Measurements from ENCODE around the gene PFN3.

Gene PFN3

GRCh38 chr5:177351392-177352329 is 48.8 kb downstream of the PFN3 start, which contains the start of gene LMAN2:
TSS of gene LMAN2 (minus strand) at chr5:177351668. CDS start at chr5:177351647, 21 bp downstream.
- Histone ChIP-seq H3K36me3 (ENCODE audit: control insufficient read depth, insufficient read depth, low read length) (peaks cover 18% of the 10 kb centered on the region), H3K27me3 (replicated peaks; ENCODE audit: control insufficient read depth, insufficient read depth, low read length, poor library complexity, severe bottlenecking) (no peaks in the 10 kb centered on the region), H3K4me3 (ENCODE audit: insufficient read depth, low read depth, low read length, poor library complexity, severe bottlenecking) (peak within 1 kb of the TSS; percentile 79), H3K4me1 (ENCODE audit: control insufficient read depth, insufficient read depth, low read length, poor library complexity, severe bottlenecking) (peaks cover 26% of the 10 kb centered on the region), H3K27ac (ENCODE audit: insufficient read depth, low read length, poor library complexity, severe bottlenecking) (peak within 1 kb of the TSS; percentile 94), H3K9me3 (ENCODE audit: control insufficient read depth, low read length) (no peaks in the 10 kb centered on the region)
- DNase-seq = peak; percentile 77 to 89 (median 87)

GRCh38 chr5:177350776-177351391 is 49.6 kb downstream of the PFN3 start:
- Histone ChIP-seq H3K36me3 (ENCODE audit: control insufficient read depth, insufficient read depth, low read length) (peaks cover 21% of the 10 kb centered on the region), H3K4me3 (ENCODE audit: insufficient read depth, low read depth, low read length, poor library complexity, severe bottlenecking) (peak overlapping the region; percentile 79), H3K27me3 (replicated peaks; ENCODE audit: control insufficient read depth, insufficient read depth, low read length, poor library complexity, severe bottlenecking) (no peaks in the 10 kb centered on the region), H3K4me1 (ENCODE audit: control insufficient read depth, insufficient read depth, low read length, poor library complexity, severe bottlenecking) (peaks cover 22% of the 10 kb centered on the region), H3K27ac (ENCODE audit: insufficient read depth, low read length, poor library complexity, severe bottlenecking) (peak overlapping the region; percentile 94), H3K9me3 (ENCODE audit: control insufficient read depth, low read length) (no peaks in the 10 kb centered on the region)
- DNase-seq = no peak

All from effector memory CD4-positive, alpha-beta T cell (primary cell).